ENCODE results near the gene DIAPH1.

DIAPH1 gene

DNA sequence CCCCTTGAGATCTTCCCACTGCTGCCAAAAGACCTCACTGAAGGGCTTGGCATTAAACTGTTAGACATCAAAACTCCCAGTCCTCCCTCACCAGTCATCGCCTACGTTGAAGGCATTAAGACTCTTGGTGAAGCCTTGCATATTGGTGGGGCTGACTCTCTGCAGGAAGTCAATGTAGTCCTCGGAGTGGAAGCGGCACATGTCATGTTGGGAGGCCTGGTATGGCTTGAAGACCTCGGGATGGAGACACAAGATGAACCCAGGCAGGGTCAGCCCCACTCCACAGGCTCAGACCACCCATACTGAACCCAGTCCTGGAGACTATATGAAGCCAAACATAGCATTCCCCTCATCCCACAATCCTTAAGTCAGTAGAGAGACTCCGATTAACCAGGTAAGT is 15.9 kb upstream of the DIAPH1 start:
- no peak overlapping the region for H3K18ac ChIP-seq (ENCODE audit: low read depth in 1 of 2, low read length in 2 of 2)

DNA sequence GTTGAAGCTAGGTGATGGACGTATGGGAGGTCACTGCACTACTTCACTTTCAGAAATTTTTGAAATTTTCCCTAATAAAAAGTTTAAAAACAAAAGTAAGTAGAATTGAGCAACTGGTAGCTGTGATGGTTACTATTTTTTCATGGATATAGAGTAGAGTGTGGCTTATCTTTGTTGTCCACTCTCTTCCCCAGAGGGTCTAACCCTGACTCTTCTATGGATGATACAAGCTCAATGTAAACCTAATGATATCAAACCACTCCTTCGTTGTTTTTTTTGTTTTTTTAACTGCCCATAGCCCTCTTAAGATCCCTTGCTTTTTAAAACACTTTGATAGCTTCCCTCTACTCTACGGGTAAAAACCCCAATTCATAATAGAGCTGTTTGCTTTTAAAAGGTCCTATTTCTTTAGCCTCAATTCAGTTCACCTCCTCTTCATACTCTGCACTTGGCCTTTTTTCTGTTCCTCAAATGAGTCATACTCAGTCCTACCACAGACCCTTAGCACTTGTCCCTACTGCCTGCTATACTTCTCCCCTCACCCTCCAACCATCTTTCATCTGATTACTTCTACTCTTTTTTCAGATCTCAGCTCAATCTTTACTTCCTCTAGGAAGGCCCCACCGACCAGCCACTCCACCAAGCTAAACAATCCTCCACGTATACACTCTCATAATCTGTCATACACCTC is 15.2 kb upstream of the DIAPH1 start:
- Histone ChIP-seq H3K9me3 (ENCODE audit: control insufficient read depth, low read length) (no peaks in the 10 kb centered on the region), H3K79me1 (replicated peaks; ENCODE audit: low read length, poor library complexity, severe bottlenecking) (peaks cover 35% of the 10 kb centered on the region), H3K18ac (ENCODE audit: low read depth in 1 of 2, low read length in 2 of 2) (no peak overlapping the region), H3K4ac (ENCODE audit: low read depth in 1 of 2, low read length in 2 of 2) (no peak overlapping the region), H3K4me3 (ENCODE audit: insufficient read depth in 1 of 2, low read depth in 1 of 2, low read length in 2 of 2) (no peak overlapping the region), H2BK15ac (ENCODE audit: low read depth, poor library complexity, severe bottlenecking) (no peak overlapping the region), H3K4me2 (ENCODE audit: low read length, poor library complexity, severe bottlenecking) (no peak overlapping the region), H2AFZ (ENCODE audit: low read depth, low read length) (no peak overlapping the region), H4K91ac (ENCODE audit: low read length) (no peak overlapping the region), H3K9ac (ENCODE audit: low read length) (no peak overlapping the region), H3K27ac (ENCODE audit: low read length, poor library complexity, severe bottlenecking) (no peak overlapping the region), H3K4me1 (ENCODE audit: control insufficient read depth, insufficient read depth, low read depth, low read length) (peaks cover 25% of the 10 kb centered on the region), H3K23ac (ENCODE audit: low read length in 2 of 2) (no peak overlapping the region), H2AK5ac (ENCODE audit: low read length, severe bottlenecking) (no peak overlapping the region), H4K8ac (ENCODE audit: low read length) (no peak overlapping the region), H3K36me3 (ENCODE audit: control insufficient read depth in 1 of 2, insufficient read depth in 2 of 2, low read depth in 1 of 2, low read length in 2 of 2) (peaks cover 17 to 40% of the 10 kb centered on the region in 2 experiments), H3K27me3 (ENCODE audit: control insufficient read depth in 1 of 2, insufficient read depth in 1 of 2, low read length in 2 of 2) (peaks cover 0 to 4% of the 10 kb centered on the region in 2 experiments), H2BK12ac (ENCODE audit: low read length in 2 of 2) (no peak overlapping the region), H3K14ac (ENCODE audit: low read length in 2 of 2) (no peak overlapping the region), H2BK5ac (ENCODE audit: low read depth, low read length, poor library complexity, severe bottlenecking) (no peak overlapping the region), H2BK120ac (ENCODE audit: low read depth, low read length) (no peak overlapping the region)
- DNase-seq = no peak
- WGBS = 94% methylated on average over 4 of the region's 5 CpGs

More for the DNA sequence above, 15.9 kb upstream of the DIAPH1 start:
- Histone ChIP-seq H4K91ac (ENCODE audit: low read length) (no peak overlapping the region), H3K36me3 (ENCODE audit: control insufficient read depth in 1 of 2, insufficient read depth in 2 of 2, low read depth in 1 of 2, low read length in 2 of 2) (peaks cover 15 to 33% of the 10 kb centered on the region in 2 experiments), H4K8ac (ENCODE audit: low read length) (no peak overlapping the region), H3K4me1 (ENCODE audit: control insufficient read depth, insufficient read depth, low read depth, low read length) (peaks cover 27% of the 10 kb centered on the region), H2BK15ac (ENCODE audit: low read depth, poor library complexity, severe bottlenecking) (no peak overlapping the region), H2BK5ac (ENCODE audit: low read depth, low read length, poor library complexity, severe bottlenecking) (no peak overlapping the region), H2AFZ (ENCODE audit: low read depth, low read length) (no peak overlapping the region), H2BK120ac (ENCODE audit: low read depth, low read length) (no peak overlapping the region), H3K9ac (ENCODE audit: low read length) (no peak overlapping the region), H3K4me2 (ENCODE audit: low read length, poor library complexity, severe bottlenecking) (no peak overlapping the region), H3K27me3 (ENCODE audit: control insufficient read depth in 1 of 2, insufficient read depth in 1 of 2, low read length in 2 of 2) (peaks cover 0 to 4% of the 10 kb centered on the region in 2 experiments), H3K4ac (ENCODE audit: low read depth in 1 of 2, low read length in 2 of 2) (no peak overlapping the region), H2AK5ac (ENCODE audit: low read length, severe bottlenecking) (no peak overlapping the region), H3K79me1 (replicated peaks; ENCODE audit: low read length, poor library complexity, severe bottlenecking) (peaks cover 29% of the 10 kb centered on the region), H3K23ac (ENCODE audit: low read length in 2 of 2) (no peak overlapping the region), H2BK12ac (ENCODE audit: low read length in 2 of 2) (no peak overlapping the region), H3K14ac (ENCODE audit: low read length in 2 of 2) (no peak overlapping the region), H3K9me3 (ENCODE audit: control insufficient read depth, low read length) (no peaks in the 10 kb centered on the region), H3K27ac (ENCODE audit: low read length, poor library complexity, severe bottlenecking) (no peak overlapping the region), H3K4me3 (ENCODE audit: insufficient read depth in 1 of 2, low read depth in 1 of 2, low read length in 2 of 2) (no peak overlapping the region)
- DNase-seq = no peak
- WGBS = 95% methylated on average over 6 of the region's 6 CpGs

DNA sequence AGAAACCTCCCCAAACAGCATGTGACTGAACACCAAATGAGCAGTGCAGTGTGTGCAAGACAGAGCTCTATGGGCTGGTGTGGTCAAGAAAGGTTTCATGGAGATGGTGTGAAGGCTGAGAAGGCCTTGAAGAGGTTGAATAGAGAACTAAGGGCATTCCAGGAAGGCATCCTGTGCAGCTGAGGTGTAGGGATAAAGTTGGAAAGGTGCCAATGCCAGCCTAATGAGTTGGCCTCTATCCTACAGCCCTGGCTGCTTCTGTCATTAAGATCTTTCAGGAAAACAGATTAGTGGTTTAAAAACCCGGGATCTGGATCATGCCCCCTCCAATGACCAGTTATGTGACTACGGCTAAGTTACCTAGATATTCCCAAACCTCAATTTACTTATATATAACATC is 13.8 kb upstream of the DIAPH1 start:
- H3K4me2 ChIP-seq (ENCODE audit: low read length, poor library complexity, severe bottlenecking) = no peak overlapping the region
- no peak overlapping the region for H3K4me3 ChIP-seq (ENCODE audit: insufficient read depth in 1 of 2, low read depth in 1 of 2, low read length in 2 of 2)
- no peak overlapping the region for H2AFZ ChIP-seq (ENCODE audit: low read depth, low read length)
- H3K36me3 ChIP-seq (ENCODE audit: control insufficient read depth in 1 of 2, insufficient read depth in 2 of 2, low read depth in 1 of 2, low read length in 2 of 2) = peaks cover 26 to 54% of the 10 kb centered on the region in 2 experiments
- no peak for DNase-seq
- H3K18ac ChIP-seq (ENCODE audit: low read depth in 1 of 2, low read length in 2 of 2) = no peak overlapping the region
- no peak overlapping the region for H2BK15ac ChIP-seq (ENCODE audit: low read depth, poor library complexity, severe bottlenecking)
- H4K8ac ChIP-seq (ENCODE audit: low read length) = no peak overlapping the region
- no peak overlapping the region for H4K91ac ChIP-seq (ENCODE audit: low read length)
- H3K14ac ChIP-seq (ENCODE audit: low read length in 2 of 2) = no peak overlapping the region
- H2BK12ac ChIP-seq (ENCODE audit: low read length in 2 of 2) = no peak overlapping the region
- WGBS = 100% methylated on average over 1 of the region's 2 CpGs
- H3K27me3 ChIP-seq (ENCODE audit: control insufficient read depth in 1 of 2, insufficient read depth in 1 of 2, low read length in 2 of 2) = no peaks in the 10 kb centered on the region
- H2AK5ac ChIP-seq (ENCODE audit: low read length, severe bottlenecking) = no peak overlapping the region
- H3K9me3 ChIP-seq (ENCODE audit: control insufficient read depth, low read length) = no peaks in the 10 kb centered on the region
- no peak overlapping the region for H2BK120ac ChIP-seq (ENCODE audit: low read depth, low read length)
- peaks cover 17% of the 10 kb centered on the region for H3K4me1 ChIP-seq (ENCODE audit: control insufficient read depth, insufficient read depth, low read depth, low read length)
- peaks cover 36% of the 10 kb centered on the region for H3K79me1 ChIP-seq (replicated peaks; ENCODE audit: low read length, poor library complexity, severe bottlenecking)
- H3K23ac ChIP-seq (ENCODE audit: low read length in 2 of 2) = no peak overlapping the region
- H3K9ac ChIP-seq (ENCODE audit: low read length) = no peak overlapping the region
- H3K4ac ChIP-seq (ENCODE audit: low read depth in 1 of 2, low read length in 2 of 2) = no peak overlapping the region
- H3K27ac ChIP-seq (ENCODE audit: low read length, poor library complexity, severe bottlenecking) = no peak overlapping the region
- no peak overlapping the region for H2BK5ac ChIP-seq (ENCODE audit: low read depth, low read length, poor library complexity, severe bottlenecking)

DNA sequence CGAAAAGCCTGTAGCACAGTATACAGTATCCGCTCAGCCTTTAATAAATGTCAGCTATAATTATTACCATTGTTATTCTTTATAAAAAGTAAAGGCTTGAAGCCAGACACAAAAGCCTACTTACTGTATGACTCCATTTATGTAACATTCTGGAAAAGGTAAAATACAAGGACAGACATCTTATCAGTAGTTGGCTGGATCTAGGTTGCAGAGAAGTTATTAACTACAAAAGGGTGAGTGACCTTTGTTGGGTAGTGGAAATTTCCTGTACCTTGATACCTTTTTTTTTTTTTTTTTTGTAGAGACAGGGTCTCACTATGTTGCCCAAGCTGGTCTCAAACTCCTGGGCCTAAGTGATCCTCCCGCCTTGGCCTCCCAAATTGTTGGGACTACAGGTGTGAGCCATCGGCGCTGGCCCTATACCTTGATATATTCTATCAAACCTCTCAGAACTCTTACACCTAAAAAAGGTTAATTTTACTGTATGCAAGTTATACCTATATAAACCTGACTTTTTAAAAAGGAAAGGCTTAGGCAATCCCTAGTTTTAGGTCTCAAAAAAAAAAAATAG is 11.9 kb upstream of the DIAPH1 start:
- H3K14ac ChIP-seq (ENCODE audit: low read length in 2 of 2) = no peak overlapping the region
- no peak overlapping the region for H3K18ac ChIP-seq (ENCODE audit: low read depth in 1 of 2, low read length in 2 of 2)
- peaks cover 34% of the 10 kb centered on the region for H3K79me1 ChIP-seq (replicated peaks; ENCODE audit: low read length, poor library complexity, severe bottlenecking)
- no peak overlapping the region for H2BK5ac ChIP-seq (ENCODE audit: low read depth, low read length, poor library complexity, severe bottlenecking)
- no peaks in the 10 kb centered on the region for H3K9me3 ChIP-seq (ENCODE audit: control insufficient read depth, low read length)
- no peak for DNase-seq
- no peak overlapping the region for H3K4ac ChIP-seq (ENCODE audit: low read depth in 1 of 2, low read length in 2 of 2)
- WGBS = no CpG with 5 or more reads among the region's 5 CpGs
- no peak overlapping the region for H2BK15ac ChIP-seq (ENCODE audit: low read depth, poor library complexity, severe bottlenecking)
- H4K8ac ChIP-seq (ENCODE audit: low read length) = no peak overlapping the region
- no peak overlapping the region for H2BK120ac ChIP-seq (ENCODE audit: low read depth, low read length)
- H3K23ac ChIP-seq (ENCODE audit: low read length in 2 of 2) = no peak overlapping the region
- H3K4me3 ChIP-seq (ENCODE audit: insufficient read depth in 1 of 2, low read depth in 1 of 2, low read length in 2 of 2) = no peak overlapping the region
- H3K27ac ChIP-seq (ENCODE audit: low read length, poor library complexity, severe bottlenecking) = no peak overlapping the region
- H2BK12ac ChIP-seq (ENCODE audit: low read length in 2 of 2) = no peak overlapping the region
- H3K27me3 ChIP-seq (ENCODE audit: control insufficient read depth in 1 of 2, insufficient read depth in 1 of 2, low read length in 2 of 2) = no peaks in the 10 kb centered on the region
- H2AFZ ChIP-seq (ENCODE audit: low read depth, low read length) = no peak overlapping the region
- H3K4me2 ChIP-seq (ENCODE audit: low read length, poor library complexity, severe bottlenecking) = no peak overlapping the region
- H3K36me3 ChIP-seq (ENCODE audit: control insufficient read depth in 1 of 2, insufficient read depth in 2 of 2, low read depth in 1 of 2, low read length in 2 of 2) = peaks cover 36 to 72% of the 10 kb centered on the region in 2 experiments
- H3K4me1 ChIP-seq (ENCODE audit: control insufficient read depth, insufficient read depth, low read depth, low read length) = peaks cover 4% of the 10 kb centered on the region
- H3K9ac ChIP-seq (ENCODE audit: low read length) = no peak overlapping the region
- H2AK5ac ChIP-seq (ENCODE audit: low read length, severe bottlenecking) = no peak overlapping the region
- no peak overlapping the region for H4K91ac ChIP-seq (ENCODE audit: low read length)

All from mesenchymal stem cell (in vitro differentiated cells and primary cell).